ENCODE data around the gene CT45A6.
"Not testable (repeated sequence)": the region's sequence is repeated elsewhere in the genome, so short reads cannot be mapped to it uniquely, and the experiment has no call there.

CT45A6 gene

GRCh38 chrX:135768091-135768490, 34.5 kb downstream of the CT45A6 start, which contains the start of gene CT45A3:
TSS of gene CT45A3 (minus strand) at chrX:135768191. CDS start at chrX:135764444, 3,747 bp downstream.
- H3K27me3 ChIP-seq (ENCODE audit: control insufficient read depth in 3 of 3, insufficient read depth in 3 of 3, low read depth in 1 of 3, low read length in 3 of 3); H2BK15ac ChIP-seq (ENCODE audit: low read length); DNase-seq (ENCODE audit: low spot score); H2BK5ac ChIP-seq (ENCODE audit: low read length); H3K9me3 ChIP-seq (replicated peaks in 1 of 2; ENCODE audit: control insufficient read depth in 2 of 2, insufficient read depth in 1 of 2, low read depth in 1 of 2, low read length in 2 of 2); H2AK5ac ChIP-seq (ENCODE audit: low read depth, low read length); H3K14ac ChIP-seq (ENCODE audit: low read length); H3K9ac ChIP-seq (ENCODE audit: low read depth, low read length, poor library complexity); H3K4ac ChIP-seq (ENCODE audit: low read length); H3K18ac ChIP-seq (ENCODE audit: low read length); H3K27ac ChIP-seq (replicated peaks; ENCODE audit: low read length); H3K23ac ChIP-seq (ENCODE audit: low read depth, low read length, poor library complexity); H3K4me2 ChIP-seq (ENCODE audit: insufficient read depth, low read length, poor library complexity, severe bottlenecking); H2BK12ac ChIP-seq (ENCODE audit: low read length); H2AFZ ChIP-seq (ENCODE audit: low read length); H3K36me3 ChIP-seq (replicated peaks in 1 of 2; ENCODE audit: control insufficient read depth in 2 of 2, insufficient read depth in 2 of 2, low read length in 2 of 2); H3K4me3 ChIP-seq (ENCODE audit: low read length in 2 of 2); H3K79me1 ChIP-seq (ENCODE audit: low read depth, low read length); H2BK120ac ChIP-seq (ENCODE audit: low read depth, low read length); H3K4me1 ChIP-seq (ENCODE audit: control insufficient read depth in 2 of 2, insufficient read depth in 1 of 2, low read depth in 1 of 2, low read length in 2 of 2); H4K8ac ChIP-seq (ENCODE audit: low read depth, low read length); H4K91ac ChIP-seq (ENCODE audit: low read depth, low read length, poor library complexity): not testable (repeated sequence)
- WGBS, 2 donors (ENCODE audit: extremely low coverage in 2 of 2, insufficient read length in 2 of 2, insufficient replicate concordance in 1 of 2), result no CpG with 5 or more reads among the region's 17 CpGs

- H4K8ac ChIP-seq (ENCODE audit: low read depth, low read length); H3K4ac ChIP-seq (ENCODE audit: low read length); H3K36me3 ChIP-seq (replicated peaks in 1 of 2; ENCODE audit: control insufficient read depth in 2 of 2, insufficient read depth in 2 of 2, low read length in 2 of 2); H2BK120ac ChIP-seq (ENCODE audit: low read depth, low read length); H2BK5ac ChIP-seq (ENCODE audit: low read length); H2BK15ac ChIP-seq (ENCODE audit: low read length); H3K9me3 ChIP-seq (replicated peaks in 1 of 2; ENCODE audit: control insufficient read depth in 2 of 2, insufficient read depth in 1 of 2, low read depth in 1 of 2, low read length in 2 of 2); H3K18ac ChIP-seq (ENCODE audit: low read length); H2BK12ac ChIP-seq (ENCODE audit: low read length); H3K79me1 ChIP-seq (ENCODE audit: low read depth, low read length); H3K4me2 ChIP-seq (ENCODE audit: insufficient read depth, low read length, poor library complexity, severe bottlenecking); H4K91ac ChIP-seq (ENCODE audit: low read depth, low read length, poor library complexity); H3K9ac ChIP-seq (ENCODE audit: low read depth, low read length, poor library complexity); H3K27me3 ChIP-seq (ENCODE audit: control insufficient read depth in 3 of 3, insufficient read depth in 3 of 3, low read depth in 1 of 3, low read length in 3 of 3); H2AK5ac ChIP-seq (ENCODE audit: low read depth, low read length); H3K4me1 ChIP-seq (ENCODE audit: control insufficient read depth in 2 of 2, insufficient read depth in 1 of 2, low read depth in 1 of 2, low read length in 2 of 2); H3K4me3 ChIP-seq (ENCODE audit: low read length in 2 of 2); H2AFZ ChIP-seq (ENCODE audit: low read length); H3K14ac ChIP-seq (ENCODE audit: low read length); H3K23ac ChIP-seq (ENCODE audit: low read depth, low read length, poor library complexity); DNase-seq (ENCODE audit: low spot score); H3K27ac ChIP-seq (replicated peaks; ENCODE audit: low read length): not testable (repeated sequence)
- no CpG with 5 or more reads among the region's 4 CpGs for WGBS, 2 donors (ENCODE audit: extremely low coverage in 2 of 2, insufficient read length in 2 of 2, insufficient replicate concordance in 1 of 2)
These were observed 57.8 kb downstream of the CT45A6 start for GRCh38 chrX:135744739-135745138.

All from neuronal stem cell (in vitro differentiated cells).